ENCODE measurements around the gene HNF1A.
A peak's percentile ranks its signal among the peaks of the same experiment; 100 is the strongest.

HNF1A gene

DNA sequence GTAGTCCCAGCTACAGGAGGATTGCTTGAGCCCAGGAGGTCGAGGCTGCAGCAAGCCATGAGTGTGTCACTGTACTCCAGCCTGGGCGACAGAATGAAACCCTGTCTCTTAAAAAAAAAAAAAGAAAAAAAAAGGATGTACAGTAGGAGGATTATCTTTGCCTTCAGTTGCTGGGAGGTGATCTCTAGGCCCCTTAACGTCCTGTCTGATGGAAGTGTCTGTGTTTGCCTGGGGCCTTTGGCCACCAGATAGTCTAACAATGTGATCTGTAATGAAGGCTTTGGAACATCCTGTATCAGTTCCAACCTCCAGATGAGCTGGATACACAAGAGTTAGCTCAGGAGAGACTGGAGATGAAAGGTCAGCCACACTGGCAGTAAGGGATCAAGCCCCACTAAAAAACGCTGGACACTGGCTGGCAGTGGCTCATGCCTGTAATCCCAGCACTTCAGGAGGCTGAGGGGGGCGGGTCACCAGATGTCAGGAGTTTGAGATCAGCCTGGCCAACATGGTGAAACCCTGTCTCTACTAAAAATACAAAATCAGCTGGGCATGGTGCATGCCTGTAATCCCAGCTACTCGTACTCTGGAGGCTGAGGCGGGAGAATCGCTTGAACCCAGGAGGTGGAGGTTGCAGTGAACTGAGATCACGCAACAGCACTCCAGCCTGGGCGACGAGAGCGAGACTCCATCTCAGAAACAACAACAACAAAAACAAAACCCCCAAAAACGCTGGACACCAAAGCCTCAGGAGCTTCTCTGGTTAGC lies 19.0 kb upstream of the HNF1A start:
- DNase-seq: no peak

GRCh38 chr12:120960657-120961056 lies 17.7 kb upstream of the HNF1A start:
- DNase-seq: peak in 1 of 3 donors; percentile 34

DNA sequence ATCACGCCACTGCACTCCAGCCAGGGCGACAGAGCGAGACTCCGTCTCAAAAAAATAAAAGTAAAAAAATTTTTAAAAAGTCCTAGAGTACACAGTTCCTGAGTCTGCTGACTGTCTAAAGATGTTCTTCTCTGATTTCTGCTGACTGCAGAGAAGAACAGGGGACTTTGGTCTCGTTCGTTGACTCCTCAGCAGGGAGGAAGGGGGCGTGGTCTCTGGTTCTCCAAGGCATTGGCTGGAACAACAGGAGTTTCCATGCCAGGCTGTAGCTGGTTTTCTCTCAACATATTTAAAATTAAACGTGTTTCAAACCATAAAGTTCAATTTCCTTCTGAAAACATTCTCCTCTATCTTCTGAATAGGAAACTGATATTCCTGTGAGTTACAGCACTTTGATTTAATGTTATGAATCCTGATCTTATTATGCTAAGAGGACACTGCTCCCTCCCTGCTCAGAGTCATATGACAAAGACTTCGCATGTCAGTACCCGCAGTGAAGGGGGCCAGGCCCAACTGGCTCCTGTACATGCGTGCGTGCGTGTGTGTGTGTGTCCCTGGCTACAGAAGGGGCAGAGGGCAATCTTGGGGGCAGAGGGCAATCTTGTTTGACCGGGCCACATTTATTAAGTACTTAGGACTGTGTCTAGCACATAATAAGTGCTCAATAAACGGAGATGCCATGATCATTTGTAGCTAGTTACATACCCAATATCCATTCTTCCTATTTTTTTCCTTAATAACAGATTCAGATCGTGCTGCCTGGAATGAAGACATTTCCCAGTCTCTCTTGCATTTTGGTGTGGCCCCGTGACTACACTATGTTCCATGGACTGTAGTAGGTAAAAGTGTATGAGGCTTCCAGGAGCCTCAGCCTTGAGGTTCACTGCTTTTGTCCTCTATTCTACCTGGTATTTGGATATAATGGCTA lies 16.5 kb upstream of the HNF1A start:
- DNase-seq: peak; percentile 75 to 85 (median 79)

- peak; percentile 62 to 89 (median 65) for DNase-seq
Observed at GRCh38 chr12:120962532-120963020, 15.8 kb upstream of the HNF1A start.

DNA sequence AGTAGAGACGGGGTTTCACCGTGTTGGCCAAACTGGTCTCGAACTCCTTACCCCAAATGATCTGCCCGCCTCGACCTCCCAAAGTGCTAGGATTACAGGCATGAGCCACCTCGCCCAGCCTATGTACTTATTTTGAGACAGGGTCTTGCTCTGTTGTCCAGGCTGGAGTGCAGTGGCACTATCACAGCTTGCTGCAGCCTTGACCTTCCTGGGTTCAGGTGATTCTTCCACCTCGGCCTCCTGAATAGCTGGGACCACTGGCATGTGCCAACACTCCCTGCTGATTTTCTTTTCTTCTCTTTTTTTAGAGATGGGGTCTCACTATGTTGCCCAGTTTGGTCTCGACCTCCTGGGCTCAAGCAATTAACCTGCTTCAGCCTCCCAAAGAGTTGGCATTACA lies 14.0 kb upstream of the HNF1A start:
- no peak for DNase-seq

GRCh38 chr12:120965534-120966091 lies 12.7 kb upstream of the HNF1A start:
- DNase-seq: no peak

DNA sequence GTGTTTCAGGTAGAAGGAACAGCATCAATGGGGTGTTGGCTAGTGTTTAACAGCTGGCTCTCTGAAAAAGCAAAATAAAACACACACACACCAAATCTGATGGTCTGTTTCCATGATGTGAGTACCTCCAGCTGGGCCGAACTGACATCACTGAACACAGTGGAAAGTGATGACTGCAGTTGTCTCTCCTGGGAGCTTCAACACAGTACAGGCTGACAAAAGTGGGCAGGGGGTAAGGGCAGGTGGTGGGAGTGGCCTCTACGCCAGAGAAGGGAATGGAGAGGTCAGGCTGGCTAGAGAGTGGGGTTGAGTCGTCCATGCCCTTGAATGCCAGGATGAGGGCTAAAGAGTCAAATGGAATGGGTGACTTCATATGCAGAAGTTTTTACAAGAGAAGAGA lies 8.0 kb upstream of the HNF1A start:
- DNase-seq: no peak

- peak; percentile 70 to 86 (median 85) for DNase-seq
Observed at GRCh38 chr12:120971299-120972180, 6.8 kb upstream of the HNF1A start.

DNA sequence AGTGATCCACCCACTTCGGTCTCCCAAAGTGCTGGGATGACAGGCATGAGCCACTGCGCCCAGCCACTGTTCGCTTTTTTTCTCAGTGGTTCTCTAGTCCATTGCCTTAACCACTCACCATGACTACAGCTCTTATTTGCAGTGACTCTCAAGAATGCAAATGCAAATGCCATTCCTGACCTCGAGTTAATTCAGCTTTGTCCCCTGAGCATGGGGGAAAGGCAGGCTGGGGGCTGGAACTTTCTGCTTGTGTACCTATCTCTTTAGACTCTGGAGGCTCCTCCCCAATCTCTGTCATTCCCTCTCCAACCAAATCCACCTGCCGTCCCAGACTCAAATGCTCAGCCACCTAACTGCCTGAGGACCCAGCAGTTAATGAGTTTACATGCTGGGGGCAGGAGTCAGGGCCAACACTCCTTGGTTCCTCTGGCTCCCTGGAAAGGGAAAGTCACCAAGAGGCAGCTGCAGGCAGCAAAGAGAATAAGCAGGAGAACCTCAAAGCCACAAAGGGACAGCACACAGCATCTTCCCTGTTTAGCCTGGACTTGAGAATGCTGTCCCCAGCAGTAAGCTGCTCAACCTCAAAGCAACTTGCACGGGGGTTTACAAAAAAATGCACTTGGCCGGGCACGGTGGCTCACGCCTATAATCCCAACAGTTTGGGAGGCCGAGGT lies 5.3 kb upstream of the HNF1A start:
- DNase-seq: no peak

DNA sequence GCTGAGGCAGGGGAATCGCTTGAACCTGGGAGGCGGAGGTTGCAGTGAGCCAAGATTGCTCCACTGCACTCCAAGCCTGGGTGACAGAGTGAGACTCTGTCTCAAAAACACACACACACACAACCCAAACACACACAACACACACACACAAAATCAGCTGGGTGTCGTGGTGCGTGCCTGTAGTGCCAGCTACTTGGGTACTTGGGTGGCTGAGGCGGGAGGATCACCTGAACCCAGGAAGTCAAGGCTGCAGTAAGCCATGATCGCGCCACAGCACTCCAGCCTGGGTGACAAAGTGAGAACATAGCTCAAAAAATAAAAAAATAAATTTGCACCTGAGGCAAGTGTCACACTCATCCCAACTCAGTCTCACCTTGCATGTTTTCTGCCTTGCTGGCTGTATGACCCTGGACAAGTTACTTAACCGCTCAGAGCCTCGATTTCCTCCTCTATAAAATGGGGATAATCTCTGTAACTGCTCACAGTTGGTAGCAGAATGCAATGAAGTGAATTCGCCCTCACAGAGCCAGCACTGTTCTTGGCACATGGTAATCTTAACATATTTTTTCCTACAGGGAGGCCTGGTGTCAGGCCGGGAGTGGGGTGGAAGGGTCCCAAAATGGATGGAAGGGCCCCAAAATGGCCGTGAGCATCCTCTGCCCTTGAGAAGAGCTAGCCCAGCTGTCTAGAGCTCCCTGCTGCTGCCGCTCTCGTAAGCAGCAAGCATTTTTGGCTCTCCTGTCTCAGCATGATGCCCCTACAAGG lies 630 bp upstream of the HNF1A start:
- no peak for DNase-seq

GRCh38 chr12:120979220-120979861 lies 998 bp downstream of the HNF1A start:
- no peak for DNase-seq

GRCh38 chr12:120979862-120980696 lies 1.7 kb downstream of the HNF1A start:
- no peak for DNase-seq

- DNase-seq: no peak
Observed at GRCh38 chr12:120980800-120981368, 2.5 kb downstream of the HNF1A start.

DNA sequence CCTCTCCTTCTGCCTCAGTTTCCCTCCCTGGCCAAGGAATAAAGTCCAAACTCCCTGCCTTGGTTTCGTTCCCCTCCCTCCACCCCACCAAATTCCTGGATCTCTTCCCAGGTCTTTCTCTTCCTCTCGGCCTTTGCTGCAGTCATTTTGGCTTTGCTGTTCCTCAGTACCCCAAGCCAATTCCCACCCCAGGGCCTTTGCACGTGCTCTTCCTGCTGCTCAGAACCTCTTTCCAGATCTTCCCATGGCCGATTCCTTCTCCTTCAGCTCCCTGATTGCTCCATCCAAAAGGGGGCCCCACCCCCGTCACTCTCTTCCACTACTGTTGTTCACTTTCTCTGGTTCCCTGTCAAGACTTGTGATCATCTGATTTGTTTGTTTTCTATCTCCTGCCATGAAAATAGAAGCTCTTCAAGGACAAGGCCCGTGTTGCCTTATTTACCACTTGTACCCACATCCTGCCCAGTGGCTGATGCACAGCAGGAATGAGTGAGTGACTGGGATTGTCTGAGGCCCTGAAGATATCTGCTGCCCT lies 3.1 kb downstream of the HNF1A start:
- no peak for DNase-seq

DNA sequence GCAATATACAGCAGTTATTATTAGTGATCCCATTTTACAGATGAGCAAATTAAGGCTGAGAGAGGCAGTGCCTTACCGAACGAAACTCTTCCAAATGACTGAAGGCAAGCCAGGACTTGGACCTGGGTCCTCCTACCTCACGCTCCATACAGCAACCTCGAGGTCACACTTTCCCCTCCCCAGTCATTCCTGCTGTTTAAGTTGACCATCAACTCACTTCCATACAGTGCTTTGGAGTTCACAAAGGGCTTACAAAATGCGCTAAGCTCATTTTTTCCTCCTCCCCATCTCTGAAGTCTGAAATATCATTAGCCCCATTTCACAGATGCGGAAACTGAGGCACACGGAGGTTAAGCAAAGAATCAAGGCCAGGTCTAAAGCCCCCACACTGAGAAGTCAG lies 4.3 kb downstream of the HNF1A start:
- no peak for DNase-seq

- no peak for DNase-seq
Observed at GRCh38 chr12:120983759-120984158, 5.4 kb downstream of the HNF1A start.

DNA sequence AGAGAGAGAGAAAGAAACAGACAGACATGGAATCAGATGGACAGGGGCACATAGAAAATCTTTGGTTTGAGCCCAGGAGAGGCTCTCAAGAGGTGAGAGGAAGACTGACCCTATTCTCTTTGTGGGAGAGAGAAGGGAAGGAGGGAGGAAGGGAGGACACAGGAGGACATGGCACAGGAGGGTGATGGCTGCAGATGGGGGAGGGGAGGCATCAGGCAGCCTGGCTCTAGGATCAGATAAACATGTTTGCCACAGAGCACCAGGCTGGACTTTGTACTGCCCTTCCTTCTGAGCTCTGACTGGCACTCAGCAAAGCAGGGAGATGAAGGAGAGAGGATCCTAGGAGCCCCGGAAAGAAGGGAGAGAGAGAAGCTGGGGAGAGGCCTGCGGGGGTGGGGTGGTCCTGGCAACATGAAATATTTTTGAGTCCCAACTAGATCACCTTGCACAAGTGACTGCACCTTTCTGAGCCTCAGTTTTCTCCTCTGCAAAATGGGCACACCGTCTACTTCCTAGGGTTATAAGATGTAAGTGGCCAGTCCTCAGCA lies 6.1 kb downstream of the HNF1A start:
- no peak for DNase-seq

- no peak for DNase-seq
Observed at GRCh38 chr12:120988234-120988633, 9.9 kb downstream of the HNF1A start.

- no peak for DNase-seq
Observed at GRCh38 chr12:120988658-120989057, 10.3 kb downstream of the HNF1A start.
